ENCODE data around the gene PSMB2. TPM values are rescaled to one million over a fixed set of nuclear protein-coding genes. Genes with fewer than 3 reads are reported as not detected.
A peak's percentile ranks its signal among the peaks of the same experiment; 100 is the strongest.

The PSMB2 gene
- polyA plus RNA-seq, 1 experiment = 82.3 TPM

DNA sequence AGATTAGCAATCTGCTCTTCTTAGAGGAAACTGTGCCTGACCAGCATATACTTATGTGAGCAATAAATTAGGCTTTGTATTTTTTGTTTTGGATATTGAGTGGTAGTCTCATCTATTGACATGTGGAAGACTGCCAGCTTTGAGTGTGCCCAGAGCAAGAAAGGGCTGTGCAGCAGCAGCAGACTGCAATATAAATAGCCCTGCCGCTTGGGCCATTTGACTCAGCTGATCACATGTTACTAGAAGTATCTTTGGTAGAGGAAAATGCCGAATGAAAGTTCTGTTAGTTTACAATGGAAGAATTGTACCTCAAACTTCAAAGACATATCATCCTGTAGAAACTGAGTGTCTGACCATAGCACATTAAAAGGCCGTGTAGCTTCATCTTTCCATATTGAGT lies 9.1 kb upstream of the PSMB2 start:
- Histone ChIP-seq H3K27me3 (ENCODE audit: control insufficient read depth, insufficient read depth, low read length) (peaks cover 4% of the 10 kb centered on the region), H3K36me3 (ENCODE audit: control insufficient read depth, insufficient read depth, low read length) (no peaks in the 10 kb centered on the region), H3K4me3 (ENCODE audit: low read depth, low read length) (no peak overlapping the region)
- CTCF ChIA-PET = interaction anchor here (1.1 kb wide), 1 partner anchor 77 kb away, joined by 4 read pairs; no protein-coding TSS in a partner anchor
- DNase-seq (ENCODE audit: low read depth) = no peak
- TF ChIP-seq, protein P1, sequence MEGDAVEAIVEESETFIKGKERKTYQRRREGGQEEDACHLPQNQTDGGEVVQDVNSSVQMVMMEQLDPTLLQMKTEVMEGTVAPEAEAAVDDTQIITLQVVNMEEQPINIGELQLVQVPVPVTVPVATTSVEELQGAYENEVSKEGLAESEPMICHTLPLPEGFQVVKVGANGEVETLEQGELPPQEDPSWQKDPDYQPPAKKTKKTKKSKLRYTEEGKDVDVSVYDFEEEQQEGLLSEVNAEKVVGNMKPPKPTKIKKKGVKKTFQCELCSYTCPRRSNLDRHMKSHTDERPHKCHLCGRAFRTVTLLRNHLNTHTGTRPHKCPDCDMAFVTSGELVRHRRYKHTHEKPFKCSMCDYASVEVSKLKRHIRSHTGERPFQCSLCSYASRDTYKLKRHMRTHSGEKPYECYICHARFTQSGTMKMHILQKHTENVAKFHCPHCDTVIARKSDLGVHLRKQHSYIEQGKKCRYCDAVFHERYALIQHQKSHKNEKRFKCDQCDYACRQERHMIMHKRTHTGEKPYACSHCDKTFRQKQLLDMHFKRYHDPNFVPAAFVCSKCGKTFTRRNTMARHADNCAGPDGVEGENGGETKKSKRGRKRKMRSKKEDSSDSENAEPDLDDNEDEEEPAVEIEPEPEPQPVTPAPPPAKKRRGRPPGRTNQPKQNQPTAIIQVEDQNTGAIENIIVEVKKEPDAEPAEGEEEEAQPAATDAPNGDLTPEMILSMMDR (IDR thresholded peaks at IDR 0.05; ENCODE audit: insufficient read depth, low read depth, low read length) = no peak
- POLR2A ChIA-PET = no interaction called here

DNA sequence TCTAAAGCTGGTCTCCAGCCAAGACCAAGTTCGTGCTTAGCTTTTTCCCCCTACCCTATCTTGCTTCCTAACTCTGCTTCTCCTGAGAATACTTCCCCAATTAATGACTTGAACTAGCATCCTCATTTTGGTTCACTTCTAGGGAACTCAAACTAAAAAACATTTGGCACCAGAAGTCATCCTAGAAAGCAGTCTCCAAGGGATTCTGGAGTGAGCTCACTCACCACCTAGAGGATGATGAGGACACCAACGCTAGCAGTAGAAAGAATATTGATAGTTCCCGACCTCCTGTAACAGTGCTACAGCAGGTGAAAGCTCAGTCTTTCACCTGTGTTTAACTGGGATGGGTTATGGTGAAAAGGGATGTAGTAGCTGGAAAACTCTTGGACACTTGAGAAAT lies 4.7 kb upstream of the PSMB2 start:
- peaks cover 13% of the 10 kb centered on the region for H3K27me3 ChIP-seq (ENCODE audit: control insufficient read depth, insufficient read depth, low read length)
- TF ChIP-seq, protein P1 (IDR thresholded peaks at IDR 0.05; ENCODE audit: insufficient read depth, low read depth, low read length) = peak; percentile 27
- CTCF ChIA-PET = interaction anchor here (0.9 to 2.4 kb wide), 4 partner anchors 8 to 80 kb away, joined by 3 to 8 read pairs (median 6); no protein-coding TSS in a partner anchor
- DNase-seq (ENCODE audit: low read depth) = no peak
- POLR2A ChIA-PET = no interaction called here
- H3K4me3 ChIP-seq (ENCODE audit: low read depth, low read length) = no peak overlapping the region
- no peaks in the 10 kb centered on the region for H3K36me3 ChIP-seq (ENCODE audit: control insufficient read depth, insufficient read depth, low read length)

DNA sequence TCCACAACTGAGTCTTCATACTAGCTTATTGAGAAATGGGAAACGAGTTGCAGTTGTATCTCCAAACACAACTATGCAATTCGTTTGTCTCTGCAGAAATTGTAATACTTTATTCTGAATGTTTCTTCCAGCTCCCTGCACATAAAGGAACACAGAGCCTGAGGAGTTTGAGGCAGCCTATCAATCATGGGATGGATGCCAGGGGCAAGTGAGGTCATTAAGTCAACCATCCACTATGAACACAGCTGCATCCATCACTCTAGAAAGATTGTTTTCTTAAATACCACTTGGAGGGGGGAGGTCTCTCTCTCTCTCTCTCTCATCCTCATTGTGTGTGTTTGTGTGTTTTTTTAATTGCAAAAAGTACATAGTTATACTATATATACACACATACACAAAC lies 2.9 kb upstream of the PSMB2 start:
- Histone ChIP-seq H3K36me3 (ENCODE audit: control insufficient read depth, insufficient read depth, low read length) (no peaks in the 10 kb centered on the region), H3K27me3 (ENCODE audit: control insufficient read depth, insufficient read depth, low read length) (peaks cover 13% of the 10 kb centered on the region), H3K4me3 (ENCODE audit: low read depth, low read length) (no peak overlapping the region)
- TF ChIP-seq, protein P1 (IDR thresholded peaks at IDR 0.05; ENCODE audit: insufficient read depth, low read depth, low read length) = no peak
- DNase-seq (ENCODE audit: low read depth) = no peak
- CTCF ChIA-PET = interaction anchor here (1.2 kb wide), 1 partner anchor 13 kb away, joined by 3 read pairs; no protein-coding TSS in a partner anchor
- POLR2A ChIA-PET = no interaction called here

DNA sequence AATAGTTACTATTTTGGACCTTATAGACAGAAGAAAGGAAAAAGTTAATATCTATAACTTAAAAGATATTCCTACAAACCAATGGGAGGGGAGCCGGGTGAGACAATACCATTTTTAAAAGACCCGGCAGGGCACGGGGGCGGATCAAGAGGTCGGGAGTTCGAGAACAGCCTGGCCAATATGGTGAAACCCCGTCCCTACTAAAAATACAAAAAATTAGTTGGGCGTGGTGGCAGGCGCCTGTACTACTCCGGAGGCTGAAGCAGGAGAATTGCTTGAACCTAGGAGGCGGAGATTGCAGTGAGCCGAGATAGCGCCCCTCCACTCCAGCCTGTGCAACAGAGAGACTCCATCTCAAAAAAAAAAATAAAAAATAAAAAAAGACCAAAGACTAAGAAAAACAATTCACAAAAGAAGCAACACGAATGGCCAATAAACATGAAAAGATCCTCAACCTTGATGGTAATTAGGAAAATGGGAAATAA lies 1.2 kb upstream of the PSMB2 start:
- peaks cover 13% of the 10 kb centered on the region for H3K27me3 ChIP-seq (ENCODE audit: control insufficient read depth, insufficient read depth, low read length)
- ChIA-PET POLR2A (no interaction called here), CTCF (no interaction called here)
- H3K36me3 ChIP-seq (ENCODE audit: control insufficient read depth, insufficient read depth, low read length) = no peaks in the 10 kb centered on the region
- no peak for DNase-seq (ENCODE audit: low read depth)
- H3K4me3 ChIP-seq (ENCODE audit: low read depth, low read length) = peak overlapping the region; percentile 88
- TF ChIP-seq, protein P1 (IDR thresholded peaks at IDR 0.05; ENCODE audit: insufficient read depth, low read depth, low read length) = no peak

DNA sequence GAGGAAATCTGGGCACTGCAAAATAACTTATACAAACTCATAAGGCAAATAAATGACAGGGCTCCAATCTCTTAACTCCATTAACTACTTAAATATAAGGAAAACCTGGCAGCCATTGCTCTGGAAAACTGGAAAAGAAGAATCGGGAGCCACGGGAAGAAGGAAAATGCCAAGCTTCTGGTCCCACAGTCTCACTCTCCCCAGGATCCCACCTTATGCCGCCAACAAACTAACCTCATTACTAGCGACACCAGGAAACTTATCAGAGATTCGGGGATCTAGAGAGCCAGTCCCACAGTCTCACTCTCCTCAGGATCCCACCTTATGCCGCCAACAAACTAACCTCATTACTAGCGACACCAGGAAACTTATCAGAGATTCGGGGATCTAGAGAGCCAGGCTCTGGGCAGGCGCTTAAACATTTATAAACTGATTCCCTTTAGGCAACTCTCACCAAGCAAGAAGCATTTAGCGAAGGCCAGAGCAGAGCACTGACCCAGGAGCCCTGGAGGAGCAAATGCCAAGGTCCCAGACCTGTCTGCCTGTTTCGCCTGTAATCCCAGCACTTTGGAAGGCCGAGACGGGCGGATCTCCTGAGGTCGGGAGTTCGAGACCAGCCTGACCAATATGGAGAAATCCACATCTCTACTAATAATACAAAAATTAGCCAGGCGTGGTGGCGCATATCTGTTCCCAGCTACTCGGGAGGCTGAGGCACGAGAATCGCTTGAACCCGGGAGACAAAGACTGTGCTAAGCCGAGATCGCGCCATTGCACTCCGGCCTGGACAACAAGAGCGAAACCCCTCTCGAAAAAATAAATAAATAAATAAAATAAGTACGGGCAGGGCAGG lies 720 bp downstream of the PSMB2 start:
- peak overlapping the region; percentile 88 for H3K4me3 ChIP-seq (ENCODE audit: low read depth, low read length)
- no peak for DNase-seq (ENCODE audit: low read depth)
- no peaks in the 10 kb centered on the region for H3K36me3 ChIP-seq (ENCODE audit: control insufficient read depth, insufficient read depth, low read length)
- ChIA-PET POLR2A (interaction anchor here (0.6 kb wide), 1 partner anchor 71 kb away, joined by 3 read pairs; no protein-coding TSS in a partner anchor), CTCF (no interaction called here)
- TF ChIP-seq, protein P1 (IDR thresholded peaks at IDR 0.05; ENCODE audit: insufficient read depth, low read depth, low read length) = no peak
- peaks cover 11% of the 10 kb centered on the region for H3K27me3 ChIP-seq (ENCODE audit: control insufficient read depth, insufficient read depth, low read length)

Data from BJ (cell line).